HG03432 (cell line): ENCODE data around the gene ZNF407.

Source experiments
- ATAC-seq: cut with Tn5 transposase; IDR thresholded peaks from one replicate; pipeline ENCODE4 v1.9.1; 2021; ENCODE audit warnings: mild to moderate bottlenecking, moderate library complexity; ENCODE audit not compliant: unreplicated experiment

Gene ZNF407

GRCh38 chr18:74994502-74995418, 397.1 kb downstream of the ZNF407 start:
- peak; percentile 83 for ATAC-seq

GRCh38 chr18:74995419-74995736, 397.7 kb downstream of the ZNF407 start:
- no peak for ATAC-seq

- no peak for ATAC-seq
Observed at GRCh38 chr18:74996055-74996454, 398.4 kb downstream of the ZNF407 start.

- ATAC-seq, result no peak
Observed at GRCh38 chr18:74996996-74997395, 399.3 kb downstream of the ZNF407 start.

GRCh38 chr18:75000920-75001319, 403.2 kb downstream of the ZNF407 start:
- ATAC-seq, result no peak

- no peak for ATAC-seq
Observed at GRCh38 chr18:75003039-75003438, 405.4 kb downstream of the ZNF407 start.

- ATAC-seq, result no peak
Observed at GRCh38 chr18:75003764-75004690, 406.4 kb downstream of the ZNF407 start.

GRCh38 chr18:75005626-75006025, 408.0 kb downstream of the ZNF407 start:
- ATAC-seq, result no peak

- no peak for ATAC-seq
Observed at GRCh38 chr18:75008186-75008585, 410.5 kb downstream of the ZNF407 start.

- no peak for ATAC-seq
Observed at GRCh38 chr18:75009296-75009695, 411.6 kb downstream of the ZNF407 start.

GRCh38 chr18:75009878-75010277, 412.2 kb downstream of the ZNF407 start:
- no peak for ATAC-seq

GRCh38 chr18:75010278-75010677, 412.6 kb downstream of the ZNF407 start:
- ATAC-seq, result no peak

GRCh38 chr18:75010689-75011088, 413.0 kb downstream of the ZNF407 start:
- no peak for ATAC-seq

GRCh38 chr18:75016025-75016717, 418.5 kb downstream of the ZNF407 start:
- peak; percentile 94 for ATAC-seq

GRCh38 chr18:75023473-75023872, 425.8 kb downstream of the ZNF407 start:
- ATAC-seq, result peak; percentile 55

- ATAC-seq, result no peak
Observed at GRCh38 chr18:75024871-75025270, 427.2 kb downstream of the ZNF407 start.

GRCh38 chr18:75025573-75025972, 427.9 kb downstream of the ZNF407 start:
- no peak for ATAC-seq

GRCh38 chr18:75029481-75029880, 431.8 kb downstream of the ZNF407 start:
- no peak for ATAC-seq

GRCh38 chr18:75031717-75032317, 434.1 kb downstream of the ZNF407 start:
- no peak for ATAC-seq

GRCh38 chr18:75033516-75033915, 435.8 kb downstream of the ZNF407 start:
- ATAC-seq, result no peak

- ATAC-seq, result no peak
Observed at GRCh38 chr18:75034937-75035336, 437.3 kb downstream of the ZNF407 start.
